GM23338 (cell line): Measurements from ENCODE around the gene ERAP2.

Experiments used
- CTCF ChIP-seq, 2 experiments: fragments of 200-600 bp in 1 of 2; sonication (generic) in 1 of 2; conservative IDR thresholded peaks; 2 replicates each; pipeline versions ENCODE4 v1.5.1 to v1.6.1; 2016 to 2017; ENCODE audit warnings: antibody characterized with exemption in 2 of 2, low read depth in 2 of 2, mild to moderate bottlenecking in 2 of 2, moderate library complexity in 1 of 2
- ETS1 ChIP-seq: IDR thresholded peaks from 2 replicates; pipeline ENCODE4 v1.6.1; 2016; ENCODE audit warnings: antibody characterized with exemption
- POLR2AphosphoS5 ChIP-seq: IDR thresholded peaks from 2 replicates; pipeline ENCODE4 v1.6.1; 2016; ENCODE audit warnings: antibody characterized with exemption, low read depth

DNA sequence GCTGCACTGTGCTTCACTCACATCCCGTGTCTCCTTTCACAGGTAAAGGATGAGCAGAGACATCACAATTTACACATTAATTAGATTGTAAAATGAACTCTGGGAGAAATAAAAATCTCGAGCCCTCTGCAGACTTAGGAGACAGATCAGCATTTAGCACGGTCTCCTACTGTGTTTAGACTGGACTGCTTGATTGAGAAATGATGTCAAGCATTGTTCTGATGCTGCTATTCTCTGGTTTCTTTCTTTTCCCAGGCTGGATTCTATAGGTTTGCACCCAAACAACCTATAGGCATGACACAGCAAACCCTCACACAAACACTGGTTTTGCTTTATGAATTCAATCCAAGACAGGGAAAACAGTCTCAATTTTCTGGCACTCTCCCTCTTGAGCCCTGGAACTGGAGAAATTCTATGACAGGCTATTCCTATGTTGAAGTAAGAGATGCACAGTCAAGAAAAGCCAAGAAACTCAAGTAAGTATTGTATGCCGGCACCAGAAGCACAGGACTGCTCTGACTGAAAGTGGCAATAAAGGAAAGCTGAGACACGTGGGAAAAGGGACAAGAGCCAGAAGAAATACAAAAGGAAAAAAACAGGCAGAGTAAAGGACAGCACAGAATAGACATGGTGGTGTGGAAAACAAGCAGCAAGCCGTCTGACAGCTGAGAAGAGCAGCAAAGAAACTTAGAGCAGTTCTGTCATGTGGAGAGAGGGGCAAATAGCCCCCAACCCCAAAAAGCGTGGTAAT lies 24.8 kb upstream of the ERAP2 start:
- no peak for TF ChIP-seq CTCF (conservative IDR thresholded peaks at IDR 0.05; ENCODE audit: low read depth in 2 of 2)
- TF ChIP-seq POLR2AphosphoS5: no peak
- no peak for TF ChIP-seq ETS1
